ENCODE results near the gene POGK.
A peak's percentile ranks its signal among the peaks of the same experiment; 100 is the strongest.

DNA sequence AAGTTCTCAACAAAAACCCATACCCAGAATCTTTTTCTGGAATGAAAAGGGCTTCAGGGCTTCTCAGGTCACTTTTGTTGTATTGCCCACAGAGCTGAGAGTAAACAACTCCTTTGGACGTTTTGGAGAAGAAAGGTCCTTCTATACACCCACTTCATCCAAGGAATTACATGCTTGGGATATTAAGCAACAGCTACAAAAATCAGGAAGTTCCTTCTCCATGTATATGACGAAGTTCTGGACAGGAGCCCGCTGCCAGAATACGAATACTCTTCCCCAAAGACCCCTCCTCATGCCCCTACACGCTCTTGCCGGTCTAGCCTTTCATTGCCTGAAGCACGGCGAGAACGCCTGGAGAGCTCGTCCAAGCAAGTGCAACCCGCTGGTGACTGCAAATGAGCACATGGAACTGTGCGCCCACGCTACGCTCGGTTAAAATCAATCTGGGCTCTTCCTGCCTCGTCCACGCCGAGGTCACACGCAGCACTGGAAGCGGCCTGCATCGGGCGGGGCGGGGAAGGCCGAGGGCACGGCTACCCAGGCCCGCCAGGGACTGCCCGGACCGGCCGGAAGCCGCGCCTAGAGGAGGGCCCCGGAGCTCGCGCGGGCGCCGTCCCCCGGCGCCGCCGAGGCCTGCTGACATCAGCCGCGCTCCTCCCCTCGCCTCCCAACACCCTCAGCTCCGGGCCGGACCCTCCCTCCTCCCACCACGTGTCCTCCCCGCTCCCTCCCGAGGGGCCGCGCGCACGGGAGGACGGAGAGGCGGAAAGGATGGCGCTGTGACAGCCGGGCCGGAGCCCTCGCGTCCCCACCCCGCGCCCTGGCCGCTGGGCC is at the start of gene POGK:
- TF ChIP-seq EP300 (IDR thresholded peaks at IDR 0.05; ENCODE audit: low read depth) (no peak), POLR2A (IDR thresholded peaks at IDR 0.05) (peak; percentile 66), POLR2AphosphoS5 (IDR thresholded peaks at IDR 0.05) (peak; percentile 75 to 90 (median 90))
- TF ChIP-seq, protein P1, sequence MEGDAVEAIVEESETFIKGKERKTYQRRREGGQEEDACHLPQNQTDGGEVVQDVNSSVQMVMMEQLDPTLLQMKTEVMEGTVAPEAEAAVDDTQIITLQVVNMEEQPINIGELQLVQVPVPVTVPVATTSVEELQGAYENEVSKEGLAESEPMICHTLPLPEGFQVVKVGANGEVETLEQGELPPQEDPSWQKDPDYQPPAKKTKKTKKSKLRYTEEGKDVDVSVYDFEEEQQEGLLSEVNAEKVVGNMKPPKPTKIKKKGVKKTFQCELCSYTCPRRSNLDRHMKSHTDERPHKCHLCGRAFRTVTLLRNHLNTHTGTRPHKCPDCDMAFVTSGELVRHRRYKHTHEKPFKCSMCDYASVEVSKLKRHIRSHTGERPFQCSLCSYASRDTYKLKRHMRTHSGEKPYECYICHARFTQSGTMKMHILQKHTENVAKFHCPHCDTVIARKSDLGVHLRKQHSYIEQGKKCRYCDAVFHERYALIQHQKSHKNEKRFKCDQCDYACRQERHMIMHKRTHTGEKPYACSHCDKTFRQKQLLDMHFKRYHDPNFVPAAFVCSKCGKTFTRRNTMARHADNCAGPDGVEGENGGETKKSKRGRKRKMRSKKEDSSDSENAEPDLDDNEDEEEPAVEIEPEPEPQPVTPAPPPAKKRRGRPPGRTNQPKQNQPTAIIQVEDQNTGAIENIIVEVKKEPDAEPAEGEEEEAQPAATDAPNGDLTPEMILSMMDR (IDR thresholded peaks at IDR 0.05) = peak in 1 of 5 experiments; percentile 12
